IPS-NIHi11 (cell line): ENCODE data around the gene CYP4V2.

Experiments
- DNase-seq: peaks from one replicate; pipeline ENCODE4 v3.0.0; 2012; ENCODE audit warnings: mixed read lengths, low spot score

Gene CYP4V2

DNA sequence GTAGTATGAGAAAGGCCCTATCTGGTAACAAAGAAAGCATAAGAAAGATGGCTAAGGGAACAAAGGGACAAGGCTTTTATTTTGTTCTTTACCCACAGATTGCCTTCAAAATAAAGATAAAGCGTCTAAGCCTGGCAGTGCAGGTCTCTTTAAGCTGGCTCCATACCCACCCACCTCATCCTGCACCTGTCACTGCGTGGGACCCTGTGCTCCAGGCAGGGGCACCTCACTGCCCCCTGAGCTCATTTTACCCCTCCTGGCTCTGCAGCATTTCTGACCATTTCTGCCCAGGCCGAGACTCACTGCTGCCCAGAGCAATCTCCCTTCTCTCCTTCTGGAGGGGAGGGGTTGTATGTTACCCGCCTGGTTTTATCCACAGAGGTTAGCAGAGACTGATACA lies 1.7 kb upstream of the CYP4V2 start:
- DNase-seq = no peak

DNA sequence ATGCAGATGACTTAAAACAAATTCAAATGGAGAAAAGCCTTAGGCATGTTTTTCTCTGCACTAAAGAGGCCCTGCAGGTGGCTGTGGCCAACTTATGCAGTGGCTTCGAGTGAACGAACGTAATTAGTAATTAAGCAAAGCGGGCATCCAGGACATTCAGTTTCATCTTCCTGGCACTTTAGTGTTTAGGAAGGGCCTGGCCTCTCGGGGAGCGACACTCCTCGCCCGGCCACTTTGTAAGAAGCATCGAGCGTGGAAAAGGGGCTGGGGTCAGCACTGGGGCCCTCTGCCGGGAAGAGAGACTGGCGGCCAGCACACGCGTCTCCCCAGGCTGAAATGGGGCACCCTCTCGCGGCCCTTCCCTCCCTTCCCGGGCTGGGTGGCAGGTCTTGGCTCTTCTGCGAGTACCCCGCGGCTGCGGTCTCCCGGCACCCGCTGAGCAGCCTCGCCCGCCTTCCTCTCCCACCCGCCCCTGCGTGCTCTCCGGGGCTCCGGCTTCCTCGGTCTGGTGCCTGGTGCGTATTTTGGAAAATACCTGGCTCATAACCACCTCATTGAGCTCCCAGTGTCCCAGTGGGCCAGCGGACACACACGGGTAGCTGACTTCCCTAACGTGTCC lies 677 bp upstream of the CYP4V2 start:
- DNase-seq = peak; percentile 59

DNA sequence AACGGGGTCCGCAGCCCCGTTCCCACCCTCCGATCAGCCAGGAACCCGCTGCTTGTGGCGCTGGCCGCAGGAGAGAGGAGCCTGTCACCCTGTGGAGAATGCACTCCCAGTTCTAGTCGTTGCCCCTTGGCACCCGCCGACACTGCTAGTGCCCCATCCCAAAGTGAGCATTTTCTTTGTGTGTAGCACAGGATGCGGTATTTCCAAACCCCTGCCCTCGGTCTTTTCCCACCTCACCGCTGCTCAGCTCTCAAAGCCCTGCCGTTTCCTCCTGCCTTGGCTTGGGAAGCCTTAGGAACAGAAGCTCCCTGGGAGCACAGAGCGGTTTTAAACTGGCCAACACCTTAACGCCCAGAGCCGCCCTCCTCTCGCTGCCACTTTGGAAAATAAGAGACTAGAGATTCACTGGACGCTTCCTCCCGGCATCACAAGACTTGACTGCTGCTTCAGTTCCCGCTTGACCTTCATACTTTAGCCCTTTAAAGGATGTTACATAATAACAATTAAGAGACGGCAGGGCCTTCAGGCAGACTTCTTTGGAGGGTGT lies 772 bp downstream of the CYP4V2 start:
- peak; percentile 73 for DNase-seq

DNA sequence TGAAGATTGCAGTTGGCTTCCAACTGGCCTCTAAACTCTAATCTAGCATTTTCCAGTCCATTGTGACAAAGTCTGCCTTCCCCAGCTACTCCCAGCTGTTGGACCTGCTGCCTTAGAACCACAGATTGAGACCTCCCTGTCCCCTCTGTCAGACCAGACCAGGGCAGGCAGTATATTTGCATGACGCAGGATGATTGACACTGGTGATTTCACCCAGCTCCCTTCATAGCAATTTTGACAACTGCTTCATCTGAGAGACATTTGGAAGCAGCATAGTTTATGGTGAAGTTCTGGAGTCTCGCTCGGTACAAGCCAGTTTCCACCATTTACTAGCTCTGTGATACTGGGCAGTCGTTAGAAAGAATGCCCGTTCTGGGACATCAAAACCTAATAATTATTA lies 2.5 kb downstream of the CYP4V2 start:
- DNase-seq = no peak

DNA sequence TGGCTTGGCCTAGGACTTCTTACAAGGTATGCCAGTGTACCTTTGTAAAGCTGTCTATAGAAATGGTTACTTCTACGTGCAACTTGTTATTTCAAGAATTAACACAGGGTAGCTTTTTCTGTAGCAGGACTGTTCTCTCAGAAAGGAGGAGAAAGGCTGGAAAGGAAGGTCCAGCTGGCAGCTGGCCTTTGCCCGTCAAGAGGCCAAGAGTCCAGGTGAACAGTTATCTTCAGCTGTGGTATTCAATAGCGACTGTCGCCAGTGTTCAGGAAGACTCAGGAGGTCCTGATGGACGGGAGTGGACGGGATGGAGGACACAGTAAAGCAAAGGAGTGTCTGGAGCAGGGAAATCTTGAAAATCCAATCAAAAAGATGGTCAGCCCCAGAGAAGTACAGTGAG lies 4.7 kb downstream of the CYP4V2 start:
- no peak for DNase-seq

DNA sequence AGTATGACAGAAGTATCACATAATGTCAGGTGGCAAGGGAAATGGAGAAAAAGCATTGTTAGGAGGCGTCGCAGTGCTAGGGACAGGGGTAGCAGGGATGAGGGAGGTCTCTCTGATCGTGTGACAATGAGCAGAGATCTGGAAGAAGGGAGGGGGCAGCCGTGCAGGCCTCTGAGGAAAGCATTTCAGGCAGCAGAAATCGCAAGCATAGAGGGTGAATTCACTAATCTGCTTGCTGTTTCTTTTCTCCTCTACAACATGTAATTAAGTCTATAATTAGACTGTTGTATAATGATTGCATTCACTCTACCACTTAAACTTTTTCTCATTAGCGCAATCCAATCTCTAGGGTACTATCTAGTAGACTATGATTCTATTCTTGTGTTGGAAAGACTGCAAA lies 9.1 kb downstream of the CYP4V2 start:
- DNase-seq = peak; percentile 16

DNA sequence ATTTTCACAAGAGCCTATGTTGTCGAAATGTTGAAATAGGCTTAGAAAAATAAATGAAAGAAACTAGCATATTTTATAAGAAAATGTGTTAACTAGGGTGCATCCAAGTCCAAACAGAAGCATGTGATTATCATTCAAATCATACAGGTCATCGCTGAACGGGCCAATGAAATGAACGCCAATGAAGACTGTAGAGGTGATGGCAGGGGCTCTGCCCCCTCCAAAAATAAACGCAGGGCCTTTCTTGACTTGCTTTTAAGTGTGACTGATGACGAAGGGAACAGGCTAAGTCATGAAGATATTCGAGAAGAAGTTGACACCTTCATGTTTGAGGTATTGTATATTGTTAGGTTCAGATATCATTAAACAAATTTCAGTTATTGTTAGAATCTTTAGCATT lies 9.6 kb downstream of the CYP4V2 start:
- no peak for DNase-seq

DNA sequence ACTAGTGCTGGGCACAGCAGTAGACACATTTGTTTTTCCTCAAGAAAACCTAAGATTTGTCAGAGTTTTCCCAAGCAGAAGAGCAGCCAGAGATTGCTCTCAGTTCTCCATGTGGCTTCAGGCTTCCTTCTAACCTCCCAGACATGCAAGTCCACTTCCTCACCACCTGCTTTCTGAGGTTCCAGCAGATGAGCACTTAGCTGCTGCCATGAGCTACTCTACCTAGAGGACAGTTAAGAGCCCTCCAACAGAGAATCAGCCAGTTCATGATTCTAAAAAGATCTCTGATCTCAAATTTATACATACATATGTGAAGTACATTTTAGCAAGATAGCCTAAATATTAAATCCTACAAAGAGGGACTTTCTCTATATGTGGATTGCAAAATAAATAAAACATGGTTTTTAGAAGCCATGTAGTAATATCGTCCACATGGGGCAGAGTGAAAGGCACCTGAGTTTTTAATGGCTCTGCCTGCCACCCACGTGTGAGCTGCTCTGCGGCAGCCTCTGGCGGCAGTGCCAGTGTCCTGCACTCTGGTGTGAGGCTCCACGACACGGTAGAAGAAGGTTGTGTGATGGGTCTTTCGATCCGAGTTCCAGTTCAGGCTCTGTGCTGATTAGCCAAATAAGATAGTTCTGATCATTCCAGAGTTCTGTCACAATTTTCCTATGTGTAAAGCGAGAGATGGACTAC lies 10.3 kb downstream of the CYP4V2 start:
- DNase-seq = peak; percentile 74

DNA sequence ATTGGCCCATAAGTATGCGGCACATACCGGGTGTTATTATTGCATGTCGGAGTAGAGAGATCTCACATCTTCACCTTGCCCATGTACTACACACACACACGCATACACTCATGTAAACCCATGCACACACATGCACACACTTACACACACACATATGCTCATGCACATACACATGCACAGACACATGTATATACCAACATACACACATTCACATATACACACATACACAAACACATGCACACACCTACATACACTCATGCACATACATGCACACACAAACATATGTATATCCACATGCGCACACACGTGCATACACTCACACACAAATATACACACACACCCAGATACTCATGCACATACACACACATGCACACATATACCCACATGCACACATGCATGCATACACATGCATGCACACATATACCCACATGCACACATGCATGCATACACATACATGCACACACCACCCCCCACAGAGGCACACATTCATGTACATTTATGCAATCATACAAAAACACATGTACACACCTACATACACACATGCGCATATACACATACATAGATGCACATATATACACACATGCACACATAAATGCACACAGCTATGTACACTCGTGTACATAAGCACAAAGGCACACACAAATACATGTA lies 11.2 kb downstream of the CYP4V2 start:
- no peak for DNase-seq

DNA sequence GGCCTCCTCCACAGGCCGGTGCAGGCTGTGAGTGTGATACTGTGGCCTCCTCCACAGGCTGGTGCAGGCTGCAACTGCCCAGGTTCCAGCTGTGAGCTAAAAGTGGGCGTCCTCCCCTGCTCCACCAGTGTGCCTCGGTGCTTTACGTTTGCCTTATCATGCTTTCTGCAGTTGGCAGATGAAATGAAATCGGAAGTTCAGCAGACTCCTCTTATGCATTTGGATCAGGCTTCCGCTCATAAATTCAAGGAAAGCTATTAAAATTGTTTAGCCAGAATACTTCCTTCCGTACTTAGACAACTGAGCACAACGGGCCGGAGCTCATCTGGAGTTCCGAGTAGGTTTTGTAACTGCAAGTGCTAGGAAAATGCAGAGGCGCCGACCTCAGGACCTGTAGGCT lies 12.0 kb downstream of the CYP4V2 start:
- no peak for DNase-seq

DNA sequence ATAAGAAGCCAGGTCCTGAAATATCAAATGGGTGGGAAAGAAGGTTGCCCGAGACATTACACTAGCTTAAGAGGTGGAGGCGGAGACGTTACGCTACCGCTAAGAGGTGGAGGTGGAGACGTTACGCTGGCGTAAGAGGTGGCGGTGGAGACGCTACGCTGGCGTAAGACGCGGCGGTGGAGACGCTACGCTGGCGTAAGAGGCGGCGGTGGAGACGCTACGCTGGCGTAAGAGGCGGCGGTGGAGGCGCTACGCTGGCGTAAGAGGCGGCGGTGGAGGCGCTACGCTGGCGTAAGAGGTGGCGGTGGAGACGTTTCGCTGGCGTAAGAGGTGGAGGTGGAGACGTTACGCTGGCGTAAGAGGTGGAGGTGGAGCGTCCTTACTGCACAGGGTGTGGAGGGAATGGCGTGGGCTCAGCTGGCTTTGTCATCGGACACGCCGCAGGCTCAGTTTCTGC lies 12.8 kb downstream of the CYP4V2 start:
- DNase-seq = no peak

DNA sequence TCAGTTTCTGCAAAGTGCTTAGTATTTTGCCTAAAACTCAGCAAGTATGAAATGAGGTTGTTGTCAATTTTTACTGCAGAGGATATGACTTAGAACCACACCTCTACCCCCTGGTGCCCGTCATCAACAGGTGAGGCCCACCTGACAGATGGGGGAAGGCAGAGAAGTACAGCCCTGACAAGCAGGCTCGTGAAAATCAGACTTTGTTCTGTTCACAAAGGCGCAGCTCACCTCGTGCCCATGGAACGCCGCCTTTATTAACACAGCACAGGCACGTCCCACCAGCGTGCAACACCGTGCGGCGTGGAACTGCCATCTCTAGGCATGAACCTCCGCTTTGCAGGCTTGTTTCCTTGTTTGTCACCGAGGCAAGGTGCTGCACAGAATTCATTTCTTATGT lies 13.3 kb downstream of the CYP4V2 start:
- no peak for DNase-seq

DNA sequence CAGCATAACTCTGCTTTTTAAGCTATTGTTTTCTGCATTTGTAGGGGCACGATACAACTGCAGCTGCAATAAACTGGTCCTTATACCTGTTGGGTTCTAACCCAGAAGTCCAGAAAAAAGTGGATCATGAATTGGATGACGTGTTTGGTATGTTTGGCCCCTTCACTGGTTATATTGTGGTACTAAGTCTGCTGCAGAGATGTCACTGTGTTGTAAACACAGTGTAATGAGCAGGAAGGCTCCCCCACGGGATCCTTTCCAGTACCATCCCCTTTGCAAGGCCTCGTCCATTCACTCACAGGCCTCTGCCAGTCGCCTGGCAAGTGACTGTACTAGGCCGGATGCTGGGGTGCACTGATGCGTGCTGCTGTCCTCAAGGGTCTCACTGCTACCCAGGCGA lies 13.8 kb downstream of the CYP4V2 start:
- DNase-seq = no peak

DNA sequence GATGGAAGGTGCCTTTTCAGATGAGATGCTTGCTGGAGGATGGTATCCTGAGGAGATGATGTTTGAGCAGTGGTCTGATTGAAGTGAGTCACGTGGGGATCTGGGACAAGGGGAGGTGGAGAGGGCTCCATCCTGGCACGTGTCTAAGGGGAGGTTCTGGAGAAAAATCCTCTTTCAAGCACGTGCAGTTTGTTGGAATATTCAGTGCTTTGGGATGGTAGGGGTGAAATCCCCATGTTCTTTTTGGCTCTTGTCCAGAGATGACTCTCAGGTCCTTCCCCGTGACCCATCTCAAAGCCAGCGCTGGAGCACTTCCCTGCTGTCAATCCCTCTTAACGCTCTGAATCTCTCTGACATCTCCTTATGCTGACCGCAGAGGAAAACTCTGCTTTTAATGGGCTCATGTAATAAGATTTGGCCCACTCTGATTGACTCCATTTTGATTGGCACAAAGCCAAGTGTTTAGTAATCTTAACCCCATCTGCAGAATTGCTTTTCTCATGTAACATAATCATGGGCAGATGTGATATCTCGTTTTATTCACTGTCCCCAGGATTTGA lies 25.2 kb downstream of the CYP4V2 start:
- DNase-seq = no peak

DNA sequence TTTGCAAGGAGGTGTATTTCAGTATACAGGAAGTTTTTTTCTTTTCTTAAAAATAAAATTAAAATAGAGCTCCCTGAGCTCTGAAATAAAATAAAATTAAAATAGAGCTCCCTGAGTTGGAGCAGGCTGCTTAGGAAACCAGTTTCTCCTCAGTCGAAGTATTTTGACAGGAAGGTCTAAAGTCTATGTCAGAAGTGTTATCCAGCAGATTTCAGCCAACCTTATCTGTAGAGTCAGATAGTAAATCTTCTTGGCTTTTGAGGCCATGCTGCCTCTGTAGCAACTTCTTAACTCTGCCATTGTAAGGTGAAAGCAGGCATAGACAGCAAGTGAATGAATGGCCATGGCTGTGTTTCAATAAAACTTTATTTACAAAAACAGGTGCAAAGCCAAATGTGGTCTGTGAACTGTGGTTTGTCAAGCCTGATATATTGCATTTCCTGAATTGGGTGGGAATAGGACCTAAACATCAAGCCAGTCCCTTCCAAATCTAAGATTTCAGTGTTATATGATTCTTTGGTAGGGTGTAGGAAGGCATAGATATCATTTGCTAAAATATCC lies 26.4 kb downstream of the CYP4V2 start:
- no peak for DNase-seq

DNA sequence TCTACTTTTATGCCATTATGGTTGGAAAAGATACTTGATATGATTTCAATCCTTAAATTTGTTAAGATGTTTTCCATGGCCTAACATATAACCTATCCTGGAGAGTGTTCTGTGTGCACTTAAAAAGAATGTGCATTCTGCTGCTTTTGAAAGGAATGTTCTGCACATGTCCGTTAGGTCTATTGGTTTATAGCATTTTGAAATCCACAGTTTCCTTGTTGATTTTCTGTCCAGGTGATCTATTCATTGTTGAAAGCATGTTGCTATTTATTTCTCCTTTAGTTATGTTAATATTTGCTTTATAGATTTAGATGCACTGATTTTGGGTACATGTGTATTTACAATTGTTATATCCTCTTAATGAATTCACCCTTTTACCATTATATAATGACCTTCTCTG lies 30.3 kb downstream of the CYP4V2 start:
- no peak for DNase-seq

DNA sequence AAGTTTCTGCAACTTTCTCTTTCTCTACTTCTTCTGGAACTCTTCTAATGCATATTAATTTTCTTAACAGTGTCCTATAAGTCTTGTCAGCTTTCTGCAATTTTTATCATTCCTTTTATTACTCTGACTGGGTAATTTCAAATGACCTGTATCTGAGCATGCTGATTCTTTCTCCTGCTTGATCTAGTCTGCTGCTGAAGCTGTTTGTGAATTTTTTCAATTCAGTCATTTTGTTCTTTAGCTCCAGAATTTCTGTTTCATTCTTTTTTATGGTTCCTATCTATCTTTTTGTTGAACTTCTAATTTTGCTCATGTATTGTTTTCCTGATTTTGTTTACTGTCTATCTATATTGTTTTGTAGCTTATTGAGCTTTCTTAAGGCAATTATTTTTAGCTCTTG lies 34.5 kb downstream of the CYP4V2 start:
- DNase-seq = no peak

DNA sequence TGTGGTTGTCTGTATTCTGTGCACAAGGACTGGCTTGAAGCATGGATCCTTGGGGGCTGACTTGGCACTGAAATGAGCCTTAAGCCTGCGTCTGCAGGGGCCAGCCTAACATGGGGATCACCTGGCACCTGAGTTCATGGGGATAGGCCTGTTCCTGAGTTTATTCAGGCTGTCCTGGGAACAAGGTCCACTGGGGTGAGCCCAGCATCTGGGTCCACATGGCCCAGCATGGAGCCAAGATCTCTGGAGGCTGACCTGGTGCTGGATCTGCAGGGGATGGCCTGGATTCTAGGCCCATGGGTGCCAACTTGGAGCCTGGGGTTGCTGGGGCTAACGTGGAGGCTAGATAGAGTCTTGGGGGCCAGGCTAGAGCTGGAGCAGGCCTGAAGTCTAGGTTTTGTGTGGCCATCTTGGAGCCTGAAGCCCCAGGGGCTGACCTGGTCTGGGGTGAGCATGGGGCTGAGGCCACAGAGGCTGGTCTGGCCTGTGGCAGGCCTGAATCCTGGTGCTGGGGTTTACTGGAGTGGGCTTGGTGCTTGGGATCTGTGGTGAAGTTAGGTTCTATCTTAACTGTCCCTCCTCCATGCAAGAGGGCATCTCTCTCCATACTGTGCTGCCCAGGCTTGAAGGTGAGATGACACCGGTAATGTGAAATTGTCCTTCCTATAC lies 35.3 kb downstream of the CYP4V2 start:
- DNase-seq = no peak

DNA sequence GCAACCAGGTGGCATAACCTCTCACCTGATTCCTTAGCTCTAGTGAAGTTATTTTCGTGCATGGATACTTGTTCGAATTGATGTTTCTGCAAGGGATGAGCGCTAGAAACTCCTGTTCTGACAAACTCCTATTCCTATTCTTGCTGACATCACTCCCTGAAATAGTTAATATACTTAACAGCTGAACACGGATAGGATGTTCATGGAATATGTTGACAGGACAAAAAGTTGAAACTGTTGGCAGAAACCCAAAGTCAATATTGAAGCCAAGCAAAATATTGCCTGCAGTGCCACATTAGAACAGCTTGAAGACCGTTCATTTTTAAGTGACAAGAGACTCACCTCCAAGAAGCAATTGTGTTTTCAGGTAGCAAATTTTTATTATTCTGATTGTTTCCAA lies 35.9 kb downstream of the CYP4V2 start, which contains the start of gene KLKB1:
TSS of gene KLKB1 (plus strand) at position 287 of the 400 bp plus-strand sequence. CDS start 689 bp downstream, outside the sequence.
- DNase-seq = no peak

DNA sequence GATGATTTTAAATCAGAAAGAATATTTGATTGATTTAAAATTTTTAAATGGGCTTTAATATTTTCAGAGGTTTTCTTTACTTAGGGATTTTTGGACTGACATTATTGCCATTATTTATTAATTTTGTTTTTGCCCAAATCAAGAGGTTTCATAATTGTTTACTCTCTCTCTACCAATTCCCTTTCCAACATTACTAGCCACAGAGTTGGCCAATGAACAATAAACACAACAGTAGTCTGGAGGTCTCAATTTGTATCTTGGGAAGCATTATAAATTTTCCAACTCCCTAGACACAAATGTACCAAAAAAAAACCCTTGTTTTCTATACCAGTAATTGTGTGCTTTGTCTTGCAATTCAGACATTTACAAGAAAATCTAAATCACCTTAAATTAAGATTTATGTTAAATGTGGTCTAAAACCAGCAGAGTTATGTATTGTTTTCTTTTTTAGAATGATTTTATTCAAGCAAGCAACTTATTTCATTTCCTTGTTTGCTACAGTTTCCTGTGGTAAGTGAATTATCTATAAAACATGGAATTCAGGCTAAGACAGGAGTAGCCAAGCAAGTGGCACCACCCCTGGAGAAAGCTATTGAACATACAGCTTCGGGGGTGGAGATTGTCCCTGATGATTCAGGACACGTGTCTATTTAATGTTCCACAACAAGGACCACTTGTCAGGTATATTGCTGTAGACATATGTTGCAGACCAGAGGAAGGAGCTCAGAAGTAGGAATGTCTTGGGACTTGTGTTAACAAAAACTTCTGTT lies 36.6 kb downstream of the CYP4V2 start:
- no peak for DNase-seq

DNA sequence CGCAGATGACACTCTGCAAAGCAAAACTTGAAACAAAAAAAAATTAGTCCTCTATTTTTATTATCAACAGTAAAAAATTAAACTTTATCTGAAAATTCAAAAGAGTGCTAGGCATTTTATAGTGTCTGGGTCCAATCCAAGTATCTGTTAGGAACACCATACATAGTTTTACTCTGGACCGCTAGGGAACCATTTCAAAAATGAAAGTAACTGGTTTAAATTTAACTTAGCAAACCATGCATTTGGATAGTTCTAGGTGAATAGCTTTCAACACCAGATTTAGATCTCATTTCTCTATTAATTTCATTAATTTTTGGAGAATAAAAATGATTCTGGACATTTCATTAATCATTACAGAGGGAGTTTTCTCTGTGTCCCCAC lies 37.1 kb downstream of the CYP4V2 start:
- DNase-seq = no peak
